ENCODE results near the gene CCSER1.

DNA sequence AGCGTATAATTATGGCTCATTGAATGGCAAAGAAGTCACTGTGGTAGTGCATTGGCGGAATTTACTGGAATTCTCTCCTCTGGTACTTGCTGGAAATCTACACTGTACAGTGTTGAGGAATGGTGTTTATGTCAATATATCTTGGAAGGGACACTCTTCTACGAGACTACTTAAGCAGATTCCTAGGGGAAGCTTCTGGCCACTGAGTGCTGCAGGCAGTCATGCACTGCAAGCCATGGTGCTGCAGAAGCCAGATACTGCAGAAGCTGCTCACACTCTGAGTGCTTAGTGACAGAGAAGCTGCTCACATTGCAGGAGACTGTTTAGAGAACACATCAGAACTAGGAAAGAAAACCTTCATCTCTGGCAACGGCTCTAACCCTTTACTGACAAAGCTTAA is 725.0 kb downstream of the CCSER1 start:
- TF ChIP-seq EZH2 (IDR thresholded peaks at IDR 0.05; ENCODE audit: low read depth, unreplicated experiment) (no peak), POLR2AphosphoS5 (IDR thresholded peaks at IDR 0.05; ENCODE audit: low read depth) (no peak), EZH2phosphoT487 (IDR thresholded peaks at IDR 0.05; ENCODE audit: unreplicated experiment) (no peak), CREB1 (CRISPR knock-in tag; IDR thresholded peaks at IDR 0.05; ENCODE audit: low read depth) (no peak), STAT1 (IDR thresholded peaks at IDR 0.05; ENCODE audit: unreplicated experiment) (no peak)
- TF ChIP-seq, protein P1, sequence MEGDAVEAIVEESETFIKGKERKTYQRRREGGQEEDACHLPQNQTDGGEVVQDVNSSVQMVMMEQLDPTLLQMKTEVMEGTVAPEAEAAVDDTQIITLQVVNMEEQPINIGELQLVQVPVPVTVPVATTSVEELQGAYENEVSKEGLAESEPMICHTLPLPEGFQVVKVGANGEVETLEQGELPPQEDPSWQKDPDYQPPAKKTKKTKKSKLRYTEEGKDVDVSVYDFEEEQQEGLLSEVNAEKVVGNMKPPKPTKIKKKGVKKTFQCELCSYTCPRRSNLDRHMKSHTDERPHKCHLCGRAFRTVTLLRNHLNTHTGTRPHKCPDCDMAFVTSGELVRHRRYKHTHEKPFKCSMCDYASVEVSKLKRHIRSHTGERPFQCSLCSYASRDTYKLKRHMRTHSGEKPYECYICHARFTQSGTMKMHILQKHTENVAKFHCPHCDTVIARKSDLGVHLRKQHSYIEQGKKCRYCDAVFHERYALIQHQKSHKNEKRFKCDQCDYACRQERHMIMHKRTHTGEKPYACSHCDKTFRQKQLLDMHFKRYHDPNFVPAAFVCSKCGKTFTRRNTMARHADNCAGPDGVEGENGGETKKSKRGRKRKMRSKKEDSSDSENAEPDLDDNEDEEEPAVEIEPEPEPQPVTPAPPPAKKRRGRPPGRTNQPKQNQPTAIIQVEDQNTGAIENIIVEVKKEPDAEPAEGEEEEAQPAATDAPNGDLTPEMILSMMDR (conservative IDR thresholded peaks at IDR 0.05; ENCODE audit: low read depth in 2 of 2): no peak
- TF ChIP-seq, protein P2, sequence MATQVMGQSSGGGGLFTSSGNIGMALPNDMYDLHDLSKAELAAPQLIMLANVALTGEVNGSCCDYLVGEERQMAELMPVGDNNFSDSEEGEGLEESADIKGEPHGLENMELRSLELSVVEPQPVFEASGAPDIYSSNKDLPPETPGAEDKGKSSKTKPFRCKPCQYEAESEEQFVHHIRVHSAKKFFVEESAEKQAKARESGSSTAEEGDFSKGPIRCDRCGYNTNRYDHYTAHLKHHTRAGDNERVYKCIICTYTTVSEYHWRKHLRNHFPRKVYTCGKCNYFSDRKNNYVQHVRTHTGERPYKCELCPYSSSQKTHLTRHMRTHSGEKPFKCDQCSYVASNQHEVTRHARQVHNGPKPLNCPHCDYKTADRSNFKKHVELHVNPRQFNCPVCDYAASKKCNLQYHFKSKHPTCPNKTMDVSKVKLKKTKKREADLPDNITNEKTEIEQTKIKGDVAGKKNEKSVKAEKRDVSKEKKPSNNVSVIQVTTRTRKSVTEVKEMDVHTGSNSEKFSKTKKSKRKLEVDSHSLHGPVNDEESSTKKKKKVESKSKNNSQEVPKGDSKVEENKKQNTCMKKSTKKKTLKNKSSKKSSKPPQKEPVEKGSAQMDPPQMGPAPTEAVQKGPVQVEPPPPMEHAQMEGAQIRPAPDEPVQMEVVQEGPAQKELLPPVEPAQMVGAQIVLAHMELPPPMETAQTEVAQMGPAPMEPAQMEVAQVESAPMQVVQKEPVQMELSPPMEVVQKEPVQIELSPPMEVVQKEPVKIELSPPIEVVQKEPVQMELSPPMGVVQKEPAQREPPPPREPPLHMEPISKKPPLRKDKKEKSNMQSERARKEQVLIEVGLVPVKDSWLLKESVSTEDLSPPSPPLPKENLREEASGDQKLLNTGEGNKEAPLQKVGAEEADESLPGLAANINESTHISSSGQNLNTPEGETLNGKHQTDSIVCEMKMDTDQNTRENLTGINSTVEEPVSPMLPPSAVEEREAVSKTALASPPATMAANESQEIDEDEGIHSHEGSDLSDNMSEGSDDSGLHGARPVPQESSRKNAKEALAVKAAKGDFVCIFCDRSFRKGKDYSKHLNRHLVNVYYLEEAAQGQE (IDR thresholded peaks at IDR 0.05; ENCODE audit: unreplicated experiment): no peak
- TF ChIP-seq, protein P3, sequence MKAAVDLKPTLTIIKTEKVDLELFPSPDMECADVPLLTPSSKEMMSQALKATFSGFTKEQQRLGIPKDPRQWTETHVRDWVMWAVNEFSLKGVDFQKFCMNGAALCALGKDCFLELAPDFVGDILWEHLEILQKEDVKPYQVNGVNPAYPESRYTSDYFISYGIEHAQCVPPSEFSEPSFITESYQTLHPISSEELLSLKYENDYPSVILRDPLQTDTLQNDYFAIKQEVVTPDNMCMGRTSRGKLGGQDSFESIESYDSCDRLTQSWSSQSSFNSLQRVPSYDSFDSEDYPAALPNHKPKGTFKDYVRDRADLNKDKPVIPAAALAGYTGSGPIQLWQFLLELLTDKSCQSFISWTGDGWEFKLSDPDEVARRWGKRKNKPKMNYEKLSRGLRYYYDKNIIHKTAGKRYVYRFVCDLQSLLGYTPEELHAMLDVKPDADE (IDR thresholded peaks at IDR 0.05): no peak
